Middle frontal gyrus (tissue), 1 donor: ENCODE results near the gene DNAH8.
"Not testable (repeated sequence)": the region's sequence is repeated elsewhere in the genome, so short reads cannot be mapped to it uniquely, and the experiment has no call there.

Source experiments
- DNase-seq: peaks from one replicate; pipeline ENCODE4 v3.0.0-alpha.2; 2015; ENCODE audit warnings: low spot score; ENCODE audit errors: extremely low spot score

Gene DNAH8

GRCh38 chr6:38715016-38715689 is at the start of gene DNAH8:
DNAH8 (plus strand) TSS chr6:38715311; CDS start chr6:38722810, 7,499 bp downstream.
- DNase-seq, result no peak

- DNase-seq, result no peak
Observed at GRCh38 chr6:38671885-38672467, 43.1 kb upstream of the DNAH8 start.

- DNase-seq, result no peak
Observed at GRCh38 chr6:38673397-38674165, 41.5 kb upstream of the DNAH8 start.

DNA sequence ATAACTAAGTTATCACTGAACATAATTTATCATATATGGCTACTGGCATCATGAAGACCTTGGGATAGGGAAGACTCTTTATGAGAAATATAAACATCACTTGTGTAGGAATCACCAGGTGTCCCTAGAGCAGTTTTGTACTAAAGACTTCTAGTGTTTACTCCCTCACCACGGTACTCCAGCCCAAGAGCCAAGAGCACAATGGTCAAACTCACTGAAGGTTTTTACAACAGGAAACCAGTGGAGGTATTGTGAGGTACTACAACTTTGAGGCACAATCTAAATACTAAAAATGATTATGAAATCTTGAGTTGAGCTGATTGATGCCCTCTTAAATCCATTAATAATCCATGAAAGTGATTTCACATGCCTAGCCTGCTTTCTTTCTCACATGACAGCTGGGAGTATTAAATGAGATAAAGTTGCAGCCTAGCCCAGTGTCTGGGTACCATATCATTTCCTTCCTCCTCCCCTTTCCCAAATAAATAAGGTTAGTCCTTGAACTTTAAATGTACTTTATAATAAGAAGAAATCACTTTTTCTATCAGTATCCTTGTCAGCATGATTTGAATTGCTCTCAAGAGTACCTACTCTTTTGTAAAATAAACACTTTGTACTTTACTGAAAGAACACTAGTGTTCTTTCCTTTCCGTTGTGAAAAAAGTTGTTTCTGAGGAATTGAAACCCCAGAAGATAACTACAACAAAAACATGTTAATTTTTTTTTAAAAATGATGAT is 38.7 kb upstream of the DNAH8 start:
- DNase-seq, result no peak

GRCh38 chr6:38676974-38677544 is 38.1 kb upstream of the DNAH8 start:
- no peak for DNase-seq

- DNase-seq, result no peak
Observed at GRCh38 chr6:38678178-38678760, 36.8 kb upstream of the DNAH8 start.

GRCh38 chr6:38679668-38680067 is 35.4 kb upstream of the DNAH8 start:
- no peak for DNase-seq

- DNase-seq, result no peak
Observed at GRCh38 chr6:38681850-38682249, 33.3 kb upstream of the DNAH8 start.

- DNase-seq, result no peak
Observed at GRCh38 chr6:38684237-38684636, 30.9 kb upstream of the DNAH8 start.

DNA sequence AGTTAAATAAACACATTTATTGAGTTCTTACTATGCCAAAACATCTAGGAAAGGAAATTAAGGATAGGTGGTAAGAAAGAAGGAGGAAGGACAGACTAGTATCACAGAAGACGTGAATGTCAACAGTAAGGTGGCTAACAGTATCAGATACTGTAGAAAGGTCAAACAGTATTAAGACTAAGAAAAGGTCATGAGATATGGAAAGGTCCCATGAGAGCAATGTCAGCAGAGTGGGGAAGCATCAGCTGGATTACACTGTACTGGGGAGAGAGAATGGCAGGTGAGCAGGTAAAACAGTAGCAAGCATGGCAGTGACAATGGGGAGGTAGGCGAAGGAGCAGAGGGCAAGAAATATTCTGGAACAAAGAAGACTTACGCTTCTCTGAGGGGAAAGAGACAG is 30.2 kb upstream of the DNAH8 start:
- no peak for DNase-seq

- DNase-seq, result no peak
Observed at GRCh38 chr6:38686270-38687042, 28.7 kb upstream of the DNAH8 start.

DNA sequence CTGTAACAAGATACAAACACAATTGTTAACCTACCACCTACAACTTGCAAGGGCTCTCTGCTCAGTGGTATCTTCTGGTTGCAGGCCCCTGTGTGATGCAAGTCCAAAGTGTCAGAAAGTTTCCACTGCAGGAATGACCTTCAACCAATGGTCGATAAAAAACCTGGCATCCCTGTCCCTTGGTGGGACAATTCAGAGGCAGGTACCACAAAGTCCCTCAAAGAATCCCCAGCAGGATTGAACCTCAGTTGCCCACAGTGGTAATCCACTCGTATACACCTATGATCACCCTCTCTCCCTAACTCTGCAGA is 28.1 kb upstream of the DNAH8 start:
- no peak for DNase-seq

DNA sequence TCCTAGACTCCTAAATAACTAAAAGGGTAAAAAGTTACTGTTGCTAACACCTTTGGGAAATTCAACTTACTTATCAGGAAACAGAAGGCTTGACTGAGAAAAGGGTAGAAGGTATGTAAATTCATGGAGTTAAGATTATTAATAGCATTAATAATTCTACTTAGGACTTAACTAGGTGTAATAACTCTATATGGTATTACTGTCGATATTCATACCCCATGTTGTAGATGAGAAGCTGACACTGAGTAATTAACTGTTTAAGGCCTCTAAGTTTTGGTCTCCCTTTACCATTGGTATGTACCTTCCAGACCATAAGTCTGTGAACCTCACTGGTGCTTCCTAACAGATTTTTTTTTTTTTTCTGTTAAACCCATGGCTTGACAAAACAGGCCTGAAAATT is 27.6 kb upstream of the DNAH8 start:
- no peak for DNase-seq

DNA sequence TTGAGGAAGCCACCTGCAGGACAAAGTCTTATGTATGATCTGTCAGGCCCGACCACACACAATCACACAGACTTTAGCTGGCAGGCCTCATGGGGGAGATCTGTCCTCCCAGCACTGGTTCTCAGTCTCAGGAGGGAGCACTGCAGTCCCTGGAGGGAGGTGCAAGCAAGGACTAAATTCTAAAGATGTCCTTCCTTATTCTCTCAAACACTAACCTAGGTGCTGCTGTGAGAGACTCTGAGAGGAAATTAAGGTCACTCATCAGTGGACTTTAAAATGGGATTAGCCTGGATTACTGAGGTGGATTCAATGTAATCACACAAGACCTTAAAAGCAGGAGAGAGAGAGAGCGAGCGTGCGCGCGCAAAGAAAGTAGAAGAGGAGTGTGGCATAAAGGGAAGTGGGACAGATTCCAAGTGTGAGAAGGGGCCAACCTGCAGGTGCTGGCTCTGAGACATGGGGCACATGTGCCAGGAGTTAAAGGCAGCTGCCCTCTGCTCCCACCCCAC is 26.5 kb upstream of the DNAH8 start:
- no peak for DNase-seq

GRCh38 chr6:38695227-38695900 is 19.7 kb upstream of the DNAH8 start:
- no peak for DNase-seq

- DNase-seq, result no peak
Observed at GRCh38 chr6:38695933-38696332, 19.2 kb upstream of the DNAH8 start.

- no peak for DNase-seq
Observed at GRCh38 chr6:38696345-38696744, 18.8 kb upstream of the DNAH8 start.

DNA sequence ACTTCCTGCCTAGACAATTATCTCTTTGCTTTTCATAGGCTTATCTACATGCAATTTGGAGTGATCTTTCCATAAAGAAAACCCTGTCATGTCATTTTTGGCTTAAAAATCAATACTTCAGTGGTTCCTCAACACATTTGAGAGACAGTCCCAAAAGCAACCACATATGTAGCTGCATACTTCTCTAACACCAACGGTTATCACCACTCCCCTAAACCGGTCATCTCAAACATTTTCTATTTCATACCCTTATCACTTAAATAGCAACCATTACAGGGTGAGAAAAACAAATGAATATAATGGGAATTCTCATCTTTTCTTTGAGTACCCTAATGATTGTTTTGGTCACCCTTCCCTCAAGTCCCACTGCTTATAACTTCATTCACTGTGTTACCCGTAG is 17.3 kb upstream of the DNAH8 start:
- no peak for DNase-seq

DNA sequence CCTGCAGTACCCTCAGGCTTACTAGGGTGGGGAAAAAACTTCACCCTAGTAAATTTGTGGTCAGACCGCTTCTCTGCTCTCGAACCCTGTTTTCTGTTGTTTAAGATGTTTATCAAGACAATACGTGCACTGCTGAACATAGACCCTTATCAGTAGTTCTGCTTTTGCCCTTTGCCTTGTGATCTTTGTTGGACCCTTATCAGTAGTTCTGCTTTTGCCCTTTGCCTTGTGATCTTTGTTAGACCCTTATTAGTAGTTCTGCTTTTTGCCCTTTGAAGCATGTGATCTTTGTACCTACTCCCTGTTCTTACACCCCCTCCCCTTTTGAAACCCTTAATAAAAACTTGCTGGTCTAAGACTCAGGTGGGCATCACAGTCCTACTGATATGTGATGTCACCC is 15.4 kb upstream of the DNAH8 start:
- not testable (repeated sequence) for DNase-seq

- no peak for DNase-seq
Observed at GRCh38 chr6:38701551-38701950, 13.6 kb upstream of the DNAH8 start.
